Measurements from ENCODE around the gene COX6A2. TPM values are rescaled to one million over a fixed set of nuclear protein-coding genes. Genes with fewer than 3 reads are reported as not detected.

COX6A2 gene
- total RNA-seq, 1 experiment from 2014 or later, result not detected

DNA sequence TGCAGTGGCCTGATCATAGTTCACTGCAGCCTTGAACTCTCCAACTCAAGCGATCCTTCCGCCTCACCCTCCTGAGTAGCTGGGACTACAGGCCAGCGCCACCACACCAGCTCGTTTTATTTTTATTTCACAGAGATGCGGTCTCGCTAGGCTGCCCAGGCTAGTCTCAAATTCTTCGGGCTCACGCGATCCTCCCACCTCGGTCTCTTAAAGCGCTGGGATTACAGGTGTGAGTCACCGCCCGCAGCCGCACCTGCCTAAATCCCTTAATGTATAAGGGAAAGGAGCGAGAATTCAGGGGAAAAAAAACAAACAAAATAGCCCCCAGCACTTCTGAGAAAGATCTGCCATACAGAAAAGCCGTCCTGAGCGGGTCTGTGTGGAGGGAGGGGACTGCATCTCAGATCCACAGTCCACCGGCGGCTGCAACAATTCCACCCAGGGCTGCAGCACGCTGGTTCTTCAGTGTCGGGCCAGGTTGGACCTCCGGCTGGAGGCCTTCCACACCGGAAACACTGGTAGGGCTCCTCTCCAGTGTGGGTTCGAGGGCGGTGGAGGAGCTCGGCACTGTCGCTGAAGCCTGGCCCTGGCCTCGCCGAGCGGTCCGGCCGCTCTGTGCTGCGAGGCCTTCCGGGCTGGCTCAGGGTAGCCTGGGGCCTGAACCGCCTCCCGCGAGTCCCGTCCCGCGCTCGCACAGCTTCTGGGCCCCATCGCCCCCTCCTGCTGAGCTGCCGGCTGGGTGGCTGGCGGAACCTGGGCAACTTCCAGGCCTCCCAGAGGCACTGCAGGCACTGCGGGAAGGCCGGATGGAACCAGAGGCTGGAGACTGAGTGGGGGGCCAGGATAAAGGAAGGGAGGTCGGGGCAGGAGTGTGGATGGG is 7.4 kb upstream of the COX6A2 start:
- ATAC-seq (peak; percentile 38; the same call in 1 of the 2 replicates), DNase-seq (ENCODE audit: low spot score) (no peak)
- no peak overlapping the region; the same call in 1 of the 2 replicates for H3K27ac Mint-ChIP-seq
- H3K4me1 Mint-ChIP-seq, result peaks cover 1% of the 10 kb centered on the region; the same call in 1 of the 2 replicates
- CTCF ChIA-PET, result interaction anchor here (1.0 to 1.6 kb wide), 3 partner anchors 16 to 93 kb away, joined by 4 to 6 read pairs (median 5); no protein-coding TSS in a partner anchor
- POLR2A ChIA-PET, result no interaction called here
- H3K9me3 Mint-ChIP-seq, result no peaks in the 10 kb centered on the region
- no peaks in the 10 kb centered on the region for H3K36me3 Mint-ChIP-seq
- TF ChIP-seq, protein P1, sequence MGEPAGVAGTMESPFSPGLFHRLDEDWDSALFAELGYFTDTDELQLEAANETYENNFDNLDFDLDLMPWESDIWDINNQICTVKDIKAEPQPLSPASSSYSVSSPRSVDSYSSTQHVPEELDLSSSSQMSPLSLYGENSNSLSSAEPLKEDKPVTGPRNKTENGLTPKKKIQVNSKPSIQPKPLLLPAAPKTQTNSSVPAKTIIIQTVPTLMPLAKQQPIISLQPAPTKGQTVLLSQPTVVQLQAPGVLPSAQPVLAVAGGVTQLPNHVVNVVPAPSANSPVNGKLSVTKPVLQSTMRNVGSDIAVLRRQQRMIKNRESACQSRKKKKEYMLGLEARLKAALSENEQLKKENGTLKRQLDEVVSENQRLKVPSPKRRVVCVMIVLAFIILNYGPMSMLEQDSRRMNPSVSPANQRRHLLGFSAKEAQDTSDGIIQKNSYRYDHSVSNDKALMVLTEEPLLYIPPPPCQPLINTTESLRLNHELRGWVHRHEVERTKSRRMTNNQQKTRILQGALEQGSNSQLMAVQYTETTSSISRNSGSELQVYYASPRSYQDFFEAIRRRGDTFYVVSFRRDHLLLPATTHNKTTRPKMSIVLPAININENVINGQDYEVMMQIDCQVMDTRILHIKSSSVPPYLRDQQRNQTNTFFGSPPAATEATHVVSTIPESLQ (CRISPR knock-in tag; IDR thresholded peaks at IDR 0.05), result no peak
- TF ChIP-seq CREM (CRISPR knock-in tag; IDR thresholded peaks at IDR 0.05) (no peak), TEAD4 (CRISPR knock-in tag; IDR thresholded peaks at IDR 0.05) (no peak), OVOL2 (CRISPR knock-in tag; IDR thresholded peaks at IDR 0.05; ENCODE audit: borderline replicate concordance) (no peak), ZNF138 (CRISPR knock-in tag; conservative IDR thresholded peaks at IDR 0.05) (no peak), MAX (CRISPR knock-in tag; IDR thresholded peaks at IDR 0.05) (no peak)
- TF ChIP-seq, protein P2, sequence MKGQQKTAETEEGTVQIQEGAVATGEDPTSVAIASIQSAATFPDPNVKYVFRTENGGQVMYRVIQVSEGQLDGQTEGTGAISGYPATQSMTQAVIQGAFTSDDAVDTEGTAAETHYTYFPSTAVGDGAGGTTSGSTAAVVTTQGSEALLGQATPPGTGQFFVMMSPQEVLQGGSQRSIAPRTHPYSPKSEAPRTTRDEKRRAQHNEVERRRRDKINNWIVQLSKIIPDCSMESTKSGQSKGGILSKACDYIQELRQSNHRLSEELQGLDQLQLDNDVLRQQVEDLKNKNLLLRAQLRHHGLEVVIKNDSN (CRISPR knock-in tag; IDR thresholded peaks at IDR 0.05), result no peak
- TF ChIP-seq, protein P3, sequence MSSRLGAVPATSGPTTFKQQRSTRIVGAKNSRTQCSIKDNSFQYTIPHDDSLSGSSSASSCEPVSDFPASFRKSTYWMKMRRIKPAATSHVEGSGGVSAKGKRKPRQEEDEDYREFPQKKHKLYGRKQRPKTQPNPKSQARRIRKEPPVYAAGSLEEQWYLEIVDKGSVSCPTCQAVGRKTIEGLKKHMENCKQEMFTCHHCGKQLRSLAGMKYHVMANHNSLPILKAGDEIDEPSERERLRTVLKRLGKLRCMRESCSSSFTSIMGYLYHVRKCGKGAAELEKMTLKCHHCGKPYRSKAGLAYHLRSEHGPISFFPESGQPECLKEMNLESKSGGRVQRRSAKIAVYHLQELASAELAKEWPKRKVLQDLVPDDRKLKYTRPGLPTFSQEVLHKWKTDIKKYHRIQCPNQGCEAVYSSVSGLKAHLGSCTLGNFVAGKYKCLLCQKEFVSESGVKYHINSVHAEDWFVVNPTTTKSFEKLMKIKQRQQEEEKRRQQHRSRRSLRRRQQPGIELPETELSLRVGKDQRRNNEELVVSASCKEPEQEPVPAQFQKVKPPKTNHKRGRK (CRISPR knock-in tag; IDR thresholded peaks at IDR 0.05; ENCODE audit: borderline replicate concordance), result no peak
- TF ChIP-seq, protein P4, sequence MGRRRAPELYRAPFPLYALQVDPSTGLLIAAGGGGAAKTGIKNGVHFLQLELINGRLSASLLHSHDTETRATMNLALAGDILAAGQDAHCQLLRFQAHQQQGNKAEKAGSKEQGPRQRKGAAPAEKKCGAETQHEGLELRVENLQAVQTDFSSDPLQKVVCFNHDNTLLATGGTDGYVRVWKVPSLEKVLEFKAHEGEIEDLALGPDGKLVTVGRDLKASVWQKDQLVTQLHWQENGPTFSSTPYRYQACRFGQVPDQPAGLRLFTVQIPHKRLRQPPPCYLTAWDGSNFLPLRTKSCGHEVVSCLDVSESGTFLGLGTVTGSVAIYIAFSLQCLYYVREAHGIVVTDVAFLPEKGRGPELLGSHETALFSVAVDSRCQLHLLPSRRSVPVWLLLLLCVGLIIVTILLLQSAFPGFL (CRISPR knock-in tag; IDR thresholded peaks at IDR 0.05; ENCODE audit: borderline replicate concordance), result no peak
- H3K27me3 Mint-ChIP-seq (ENCODE audit: low read depth), result peaks cover 6% of the 10 kb centered on the region; the same call in 1 of the 2 replicates
- no peak overlapping the region for H3K4me3 Mint-ChIP-seq

DNA sequence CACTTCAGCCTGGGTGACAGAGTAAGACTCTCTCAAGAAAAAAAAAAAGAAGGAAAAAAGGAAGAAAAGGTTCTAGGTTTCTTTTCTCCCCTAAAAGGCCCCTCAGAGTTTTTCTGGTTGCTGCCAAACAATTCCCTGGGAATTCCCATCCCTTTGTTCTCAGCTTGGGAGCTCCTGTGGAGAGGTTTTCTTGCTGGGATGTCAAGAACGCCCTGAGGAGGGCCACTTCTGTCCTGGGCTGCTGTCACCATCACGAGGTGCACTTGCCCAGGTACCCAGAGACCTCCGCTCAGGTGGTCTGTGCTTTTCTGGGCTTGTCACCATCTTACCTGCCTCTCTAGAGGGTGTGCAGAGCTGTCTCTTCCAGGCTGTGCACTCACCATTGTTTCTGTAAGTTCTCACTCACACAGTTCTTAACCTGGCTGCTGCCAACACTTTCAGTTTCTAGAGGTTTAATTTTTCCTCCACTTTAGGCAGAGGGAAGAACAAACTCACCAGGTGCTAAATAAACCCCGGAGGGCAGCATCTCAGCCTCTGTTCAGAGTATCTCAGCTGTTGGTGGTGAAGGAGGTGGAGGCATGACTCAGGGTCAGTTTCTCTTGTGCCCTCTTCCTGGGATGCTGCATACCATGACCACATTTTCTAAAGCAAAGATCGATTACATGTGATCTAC is 2.4 kb upstream of the COX6A2 start:
- CTCF ChIA-PET, result interaction anchor here (0.7 to 2.3 kb wide), 8 partner anchors 12 to 446 kb away, joined by 3 to 7 read pairs (median 3); partner anchors contain the start of genes HSD3B7 and ZNF843
- no peaks in the 10 kb centered on the region; the same call in 1 of the 2 replicates for H3K36me3 Mint-ChIP-seq
- no peak overlapping the region for H3K4me3 Mint-ChIP-seq
- no peak overlapping the region for H3K27ac Mint-ChIP-seq
- TF ChIP-seq GTF2I (CRISPR knock-in tag; conservative IDR thresholded peaks at IDR 0.05), result no peak
- TF ChIP-seq MXD4 (CRISPR knock-in tag; IDR thresholded peaks at IDR 0.05; ENCODE audit: borderline replicate concordance), result no peak
- TF ChIP-seq ZNF281 (CRISPR knock-in tag; IDR thresholded peaks at IDR 0.05), result no peak
- TF ChIP-seq TEAD4 (CRISPR knock-in tag; IDR thresholded peaks at IDR 0.05), result no peak
- no peak for TF ChIP-seq ESRRA (CRISPR knock-in tag; IDR thresholded peaks at IDR 0.05; ENCODE audit: borderline replicate concordance)
- no peak for TF ChIP-seq E2F1 (CRISPR knock-in tag; IDR thresholded peaks at IDR 0.05)
- TF ChIP-seq, protein P3 (CRISPR knock-in tag; IDR thresholded peaks at IDR 0.05; ENCODE audit: borderline replicate concordance), result no peak
- TF ChIP-seq FOXK1 (CRISPR knock-in tag; IDR thresholded peaks at IDR 0.05), result no peak
- TF ChIP-seq, protein P5, sequence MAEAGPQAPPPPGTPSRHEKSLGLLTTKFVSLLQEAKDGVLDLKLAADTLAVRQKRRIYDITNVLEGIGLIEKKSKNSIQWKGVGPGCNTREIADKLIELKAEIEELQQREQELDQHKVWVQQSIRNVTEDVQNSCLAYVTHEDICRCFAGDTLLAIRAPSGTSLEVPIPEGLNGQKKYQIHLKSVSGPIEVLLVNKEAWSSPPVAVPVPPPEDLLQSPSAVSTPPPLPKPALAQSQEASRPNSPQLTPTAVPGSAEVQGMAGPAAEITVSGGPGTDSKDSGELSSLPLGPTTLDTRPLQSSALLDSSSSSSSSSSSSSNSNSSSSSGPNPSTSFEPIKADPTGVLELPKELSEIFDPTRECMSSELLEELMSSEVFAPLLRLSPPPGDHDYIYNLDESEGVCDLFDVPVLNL (CRISPR knock-in tag; IDR thresholded peaks at IDR 0.05; ENCODE audit: borderline replicate concordance, low read depth), result no peak
- TF ChIP-seq ZNF671 (CRISPR knock-in tag; IDR thresholded peaks at IDR 0.05), result no peak
- ATAC-seq, result peak; percentile 22; the same call in 1 of the 2 replicates
- H3K9me3 Mint-ChIP-seq, result no peaks in the 10 kb centered on the region
- DNase-seq (ENCODE audit: low spot score), result no peak
- 0 out of 2 replicates have a peak, but pooled peaks cover 2% of the 10 kb centered on the region for H3K4me1 Mint-ChIP-seq
- H3K27me3 Mint-ChIP-seq (ENCODE audit: low read depth), result peaks cover 39% of the 10 kb centered on the region
- POLR2A ChIA-PET, result no interaction called here
